ENCODE measurements around the gene SLC35E3. TPM values are rescaled to one million over a fixed set of nuclear protein-coding genes. Genes with fewer than 3 reads are reported as not detected.

Gene SLC35E3
- total and polyA plus RNA-seq, 2 of the 13 experiments (the other 11 are each of a cell fraction or from before 2014, with no cell fraction given) = 13.0 to 22.1 TPM

- peak; percentile 94; the same call in 1 of the 2 replicates for TF ChIP-seq TFDP1 (CRISPR knock-in tag; IDR thresholded peaks at IDR 0.05; ENCODE audit: borderline replicate concordance)
- 0 out of 2 replicates have a peak, but pooled peaks have one; percentile 27 for TF ChIP-seq HOXA9 (CRISPR knock-in tag; IDR thresholded peaks at IDR 0.05; ENCODE audit: borderline replicate concordance)
- TF ChIP-seq CBFB (CRISPR knock-in tag; IDR thresholded peaks at IDR 0.05) = 0 out of 2 replicates have a peak, but pooled peaks have one; percentile 29
- no peak for TF ChIP-seq DBP (CRISPR knock-in tag; IDR thresholded peaks at IDR 0.05; ENCODE audit: not compliant biosample characterization)
- TF ChIP-seq SRSF4 (IDR thresholded peaks at IDR 0.05; ENCODE audit: low read depth, low read length, poor library complexity, severe bottlenecking) = no peak
- no peak for TF ChIP-seq CREB1 (IDR thresholded peaks at IDR 0.05)
- peak; percentile 28; the same call in 1 of the 2 replicates for TF ChIP-seq CREB1 (CRISPR knock-in tag; IDR thresholded peaks at IDR 0.05)
- TF ChIP-seq ZNF709 (CRISPR knock-in tag; IDR thresholded peaks at IDR 0.05) = 0 out of 2 replicates have a peak, but pooled peaks have one; percentile 52
- TF ChIP-seq SP5 (CRISPR knock-in tag; IDR thresholded peaks at IDR 0.05; ENCODE audit: borderline replicate concordance, low read depth) = 0 out of 2 replicates have a peak, but pooled peaks have one; percentile 7
- TF ChIP-seq PCBP1 (IDR thresholded peaks at IDR 0.05; ENCODE audit: borderline replicate concordance, low read depth, low read length) = no peak
- no peak for TF ChIP-seq EEA1 (CRISPR knock-in tag; IDR thresholded peaks at IDR 0.05; ENCODE audit: borderline replicate concordance)
- no peak for TF ChIP-seq PAF1 (CRISPR knock-in tag; IDR thresholded peaks at IDR 0.05)
- TF ChIP-seq ZNF44 (CRISPR knock-in tag; IDR thresholded peaks at IDR 0.05) = no peak
- no peak for TF ChIP-seq MTF2 (CRISPR knock-in tag; IDR thresholded peaks at IDR 0.05; ENCODE audit: borderline replicate concordance)
- 0 out of 2 replicates have a peak, but pooled peaks have one; percentile 35 for TF ChIP-seq SP4 (CRISPR knock-in tag; IDR thresholded peaks at IDR 0.05)
- peak in 1 of 2 experiments; percentile 67; a peak in 1 of 4 replicates for TF ChIP-seq ATF4 (CRISPR knock-in tag; IDR thresholded peaks at IDR 0.05)
- no peak for TF ChIP-seq MTA3 (CRISPR knock-in tag; IDR thresholded peaks at IDR 0.05)
- 0 out of 2 replicates have a peak, but pooled peaks have one; percentile 16 for TF ChIP-seq ZNF792 (CRISPR knock-in tag; IDR thresholded peaks at IDR 0.05)
- TF ChIP-seq KLF12 (CRISPR knock-in tag; IDR thresholded peaks at IDR 0.05; ENCODE audit: borderline replicate concordance) = peak; percentile 12; the same call in 1 of the 2 replicates
- no peak for TF ChIP-seq NCOA2 (CRISPR knock-in tag; IDR thresholded peaks at IDR 0.05)
- TF ChIP-seq HINFP (CRISPR knock-in tag; IDR thresholded peaks at IDR 0.05; ENCODE audit: low read depth) = 0 out of 2 replicates have a peak, but pooled peaks have one; percentile 13
- TF ChIP-seq GTF2F1 (IDR thresholded peaks at IDR 0.05; ENCODE audit: low read length) = no peak
- TF ChIP-seq, protein P1, sequence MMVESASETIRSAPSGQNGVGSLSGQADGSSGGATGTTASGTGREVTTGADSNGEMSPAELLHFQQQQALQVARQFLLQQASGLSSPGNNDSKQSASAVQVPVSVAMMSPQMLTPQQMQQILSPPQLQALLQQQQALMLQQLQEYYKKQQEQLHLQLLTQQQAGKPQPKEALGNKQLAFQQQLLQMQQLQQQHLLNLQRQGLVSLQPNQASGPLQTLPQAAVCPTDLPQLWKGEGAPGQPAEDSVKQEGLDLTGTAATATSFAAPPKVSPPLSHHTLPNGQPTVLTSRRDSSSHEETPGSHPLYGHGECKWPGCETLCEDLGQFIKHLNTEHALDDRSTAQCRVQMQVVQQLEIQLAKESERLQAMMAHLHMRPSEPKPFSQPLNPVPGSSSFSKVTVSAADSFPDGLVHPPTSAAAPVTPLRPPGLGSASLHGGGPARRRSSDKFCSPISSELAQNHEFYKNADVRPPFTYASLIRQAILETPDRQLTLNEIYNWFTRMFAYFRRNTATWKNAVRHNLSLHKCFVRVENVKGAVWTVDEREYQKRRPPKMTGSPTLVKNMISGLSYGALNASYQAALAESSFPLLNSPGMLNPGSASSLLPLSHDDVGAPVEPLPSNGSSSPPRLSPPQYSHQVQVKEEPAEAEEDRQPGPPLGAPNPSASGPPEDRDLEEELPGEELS (CRISPR knock-in tag; IDR thresholded peaks at IDR 0.05) = no peak
These were observed 700 bp downstream of the SLC35E3 start (continued) for GRCh38 chr12:68746572-68747180.

Data from HepG2 (cell line).